ENCODE results near the gene PLAGL1.
"Not testable (repeated sequence)": the region's sequence is repeated elsewhere in the genome, so short reads cannot be mapped to it uniquely, and the experiment has no call there.

PLAGL1 gene

GRCh38 chr6:144008120-144008811, at the start of gene PLAGL1:
PLAGL1 (minus strand) TSS chr6:144008259; CDS start chr6:143948136, 60,123 bp downstream.
- peak; percentile 33 for DNase-seq (ENCODE audit: low spot score)

GRCh38 chr6:144055121-144055931, 47.3 kb upstream of the PLAGL1 start:
- DNase-seq (ENCODE audit: low spot score): no peak

- DNase-seq (ENCODE audit: low spot score): no peak
Measured at GRCh38 chr6:144053601-144054000, 45.5 kb upstream of the PLAGL1 start.

- DNase-seq (ENCODE audit: low spot score): no peak
Measured at GRCh38 chr6:144052488-144052887, 44.4 kb upstream of the PLAGL1 start.

- no peak for DNase-seq (ENCODE audit: low spot score)
Measured at GRCh38 chr6:144049386-144049785, 41.3 kb upstream of the PLAGL1 start.

GRCh38 chr6:144047688-144048087, 39.6 kb upstream of the PLAGL1 start:
- no peak for DNase-seq (ENCODE audit: low spot score)

GRCh38 chr6:144046672-144047071, 38.6 kb upstream of the PLAGL1 start:
- DNase-seq (ENCODE audit: low spot score): not testable (repeated sequence)

GRCh38 chr6:144044989-144045388, 36.9 kb upstream of the PLAGL1 start:
- DNase-seq (ENCODE audit: low spot score): not testable (repeated sequence)

GRCh38 chr6:144036835-144037195, 28.8 kb upstream of the PLAGL1 start:
- no peak for DNase-seq (ENCODE audit: low spot score)

- no peak for DNase-seq (ENCODE audit: low spot score)
Measured at GRCh38 chr6:144036064-144036834, 28.2 kb upstream of the PLAGL1 start.

- no peak for DNase-seq (ENCODE audit: low spot score)
Measured at GRCh38 chr6:144035416-144035815, 27.4 kb upstream of the PLAGL1 start.

- no peak for DNase-seq (ENCODE audit: low spot score)
Measured at GRCh38 chr6:144033816-144034735, 26.0 kb upstream of the PLAGL1 start.

- DNase-seq (ENCODE audit: low spot score): no peak
Measured at GRCh38 chr6:144029452-144029851, 21.4 kb upstream of the PLAGL1 start.

- DNase-seq (ENCODE audit: low spot score): no peak
Measured at GRCh38 chr6:144027932-144028587, 20.0 kb upstream of the PLAGL1 start.

- no peak for DNase-seq (ENCODE audit: low spot score)
Measured at GRCh38 chr6:144023216-144023615, 15.2 kb upstream of the PLAGL1 start.

GRCh38 chr6:144019929-144020328, 11.9 kb upstream of the PLAGL1 start:
- no peak for DNase-seq (ENCODE audit: low spot score)

GRCh38 chr6:144017166-144018094, 9.4 kb upstream of the PLAGL1 start:
- no peak for DNase-seq (ENCODE audit: low spot score)

- peak; percentile 75 for DNase-seq (ENCODE audit: low spot score)
Measured at GRCh38 chr6:144013486-144013909, 5.4 kb upstream of the PLAGL1 start.

GRCh38 chr6:144012534-144012933, 4.5 kb upstream of the PLAGL1 start:
- DNase-seq (ENCODE audit: low spot score): no peak

GRCh38 chr6:144009628-144010027, 1.6 kb upstream of the PLAGL1 start:
- DNase-seq (ENCODE audit: low spot score): not testable (repeated sequence)

Data from kidney capillary endothelial cell (primary cell).